ENCODE measurements around the gene TPP1. TPM values are rescaled to one million over a fixed set of nuclear protein-coding genes. Genes with fewer than 3 reads are reported as not detected.

TPP1 gene
- total and polyA plus RNA-seq, 9 of the 15 experiments (the other 6 are each of a cell fraction or from before 2014, with no cell fraction given) = 7.5 to 75.8 (median 15.7) TPM

- TF ChIP-seq ATF1 (CRISPR knock-in tag; IDR thresholded peaks at IDR 0.05) (no peak), ATF1 (tag; IDR thresholded peaks at IDR 0.05) (0 out of 2 replicates have a peak, but pooled peaks have one; percentile 27), PBX2 (CRISPR knock-in tag; IDR thresholded peaks at IDR 0.05; ENCODE audit: low read depth) (no peak), PBX2 (tag; conservative IDR thresholded peaks at IDR 0.05; ENCODE audit: low read depth) (no peak), CHAMP1 (IDR thresholded peaks at IDR 0.05) (no peak), LCOR (CRISPR knock-in tag; IDR thresholded peaks at IDR 0.05) (peak; percentile 24; the same call in 1 of the 2 replicates), ELK1 (CRISPR knock-in tag; IDR thresholded peaks at IDR 0.05) (no peak), MLLT1 (IDR thresholded peaks at IDR 0.05) (peak in 1 of 2 experiments; percentile 89; a peak in 2 of 4 replicates), ZKSCAN3 (CRISPR knock-in tag; IDR thresholded peaks at IDR 0.05) (no peak), BHLHE40 (IDR thresholded peaks at IDR 0.05; ENCODE audit: low read length) (peak; percentile 55; the same call in 1 of the 2 replicates), SP1 (CRISPR knock-in tag; IDR thresholded peaks at IDR 0.05) (peak; percentile 41; the same call in 1 of the 2 replicates), ZNF253 (CRISPR knock-in tag; conservative IDR thresholded peaks at IDR 0.05) (no peak), RBM14 (IDR thresholded peaks at IDR 0.05; ENCODE audit: borderline replicate concordance, insufficient read depth, low read depth, low read length) (no peak), GMEB1 (CRISPR knock-in tag; IDR thresholded peaks at IDR 0.05) (no peak), JUN (IDR thresholded peaks at IDR 0.05; ENCODE audit: borderline replicate concordance, low read depth, low read length) (peak; percentile 36; the same call in 1 of the 2 replicates), JUN (CRISPR knock-in tag; IDR thresholded peaks at IDR 0.05; ENCODE audit: borderline replicate concordance) (no peak), SIX5 (IDR thresholded peaks at IDR 0.05; ENCODE audit: borderline replicate concordance in 1 of 2, insufficient read depth in 1 of 2, low read depth in 1 of 2, low read length in 2 of 2) (no peak), MTF1 (CRISPR knock-in tag; IDR thresholded peaks at IDR 0.05; ENCODE audit: borderline replicate concordance) (no peak)
Measured at GRCh38 chr11:6563121-6563619, 56.1 kb downstream of the TPP1 start (continued).

Data from K562 (cell line).